ENCODE data around the gene PDLIM5. TPM values are rescaled to one million over a fixed set of nuclear protein-coding genes. Genes with fewer than 3 reads are reported as not detected.
"Not testable (repeated sequence)": the region's sequence is repeated elsewhere in the genome, so short reads cannot be mapped to it uniquely, and the experiment has no call there.

PDLIM5 gene, protein sequence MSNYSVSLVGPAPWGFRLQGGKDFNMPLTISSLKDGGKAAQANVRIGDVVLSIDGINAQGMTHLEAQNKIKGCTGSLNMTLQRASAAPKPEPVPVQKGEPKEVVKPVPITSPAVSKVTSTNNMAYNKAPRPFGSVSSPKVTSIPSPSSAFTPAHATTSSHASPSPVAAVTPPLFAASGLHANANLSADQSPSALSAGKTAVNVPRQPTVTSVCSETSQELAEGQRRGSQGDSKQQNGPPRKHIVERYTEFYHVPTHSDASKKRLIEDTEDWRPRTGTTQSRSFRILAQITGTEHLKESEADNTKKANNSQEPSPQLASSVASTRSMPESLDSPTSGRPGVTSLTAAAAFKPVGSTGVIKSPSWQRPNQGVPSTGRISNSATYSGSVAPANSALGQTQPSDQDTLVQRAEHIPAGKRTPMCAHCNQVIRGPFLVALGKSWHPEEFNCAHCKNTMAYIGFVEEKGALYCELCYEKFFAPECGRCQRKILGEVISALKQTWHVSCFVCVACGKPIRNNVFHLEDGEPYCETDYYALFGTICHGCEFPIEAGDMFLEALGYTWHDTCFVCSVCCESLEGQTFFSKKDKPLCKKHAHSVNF
- 71.0 and 72.5 TPM in 2 replicates for total RNA-seq
- long read RNA-seq, full-length matches to known transcripts, result 50 of 91 reads
- long read RNA-seq, partial matches to known transcripts, result 16 of 91 reads
- long read RNA-seq, other reads (novel, unspliced or antisense), result 25 of 91 reads

DNA sequence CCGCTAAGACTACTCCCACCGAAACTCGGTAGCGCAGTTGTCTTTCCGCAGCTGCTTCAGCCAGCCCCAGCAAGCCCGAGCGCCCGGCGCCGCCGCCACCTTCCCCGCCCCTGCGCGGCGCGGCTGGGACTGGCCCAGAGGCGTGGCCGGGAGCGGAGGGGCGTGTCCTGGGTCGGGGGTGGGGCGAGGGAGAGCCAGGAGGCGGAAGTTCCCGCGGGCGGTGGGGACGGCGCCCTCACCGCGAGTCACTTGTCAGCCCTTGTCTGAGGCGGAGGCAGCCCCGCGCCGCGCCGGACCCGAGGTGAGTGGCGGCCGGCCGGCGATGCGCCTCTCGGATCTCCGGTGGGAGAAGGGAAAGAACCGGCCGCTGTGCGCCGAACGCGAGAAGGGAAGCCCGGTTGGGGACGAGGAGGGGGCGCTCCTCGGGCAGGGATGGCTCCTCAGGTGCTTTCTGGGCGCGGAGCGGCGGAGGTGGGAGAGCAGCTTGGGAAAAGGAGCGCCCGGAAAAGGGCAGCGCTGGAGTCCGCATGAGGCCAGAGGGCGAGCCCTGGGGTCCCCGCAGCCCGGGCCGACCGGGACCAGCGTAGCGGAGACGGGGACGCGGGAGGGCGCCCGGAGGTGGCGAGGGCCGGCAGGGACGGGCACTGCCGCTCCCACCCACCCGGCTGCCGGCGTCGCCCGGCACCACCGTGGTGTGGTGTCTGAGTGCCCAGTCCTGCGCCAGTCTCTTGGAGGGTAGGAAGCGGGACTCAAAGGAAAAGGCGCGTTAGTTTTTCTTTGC lies at the start of gene PDLIM5:
TSS of gene PDLIM5 (plus strand) at position 248 of the 781 bp plus-strand sequence. CDS start 3,347 bp downstream, outside the sequence.
- TF ChIP-seq, protein P1, sequence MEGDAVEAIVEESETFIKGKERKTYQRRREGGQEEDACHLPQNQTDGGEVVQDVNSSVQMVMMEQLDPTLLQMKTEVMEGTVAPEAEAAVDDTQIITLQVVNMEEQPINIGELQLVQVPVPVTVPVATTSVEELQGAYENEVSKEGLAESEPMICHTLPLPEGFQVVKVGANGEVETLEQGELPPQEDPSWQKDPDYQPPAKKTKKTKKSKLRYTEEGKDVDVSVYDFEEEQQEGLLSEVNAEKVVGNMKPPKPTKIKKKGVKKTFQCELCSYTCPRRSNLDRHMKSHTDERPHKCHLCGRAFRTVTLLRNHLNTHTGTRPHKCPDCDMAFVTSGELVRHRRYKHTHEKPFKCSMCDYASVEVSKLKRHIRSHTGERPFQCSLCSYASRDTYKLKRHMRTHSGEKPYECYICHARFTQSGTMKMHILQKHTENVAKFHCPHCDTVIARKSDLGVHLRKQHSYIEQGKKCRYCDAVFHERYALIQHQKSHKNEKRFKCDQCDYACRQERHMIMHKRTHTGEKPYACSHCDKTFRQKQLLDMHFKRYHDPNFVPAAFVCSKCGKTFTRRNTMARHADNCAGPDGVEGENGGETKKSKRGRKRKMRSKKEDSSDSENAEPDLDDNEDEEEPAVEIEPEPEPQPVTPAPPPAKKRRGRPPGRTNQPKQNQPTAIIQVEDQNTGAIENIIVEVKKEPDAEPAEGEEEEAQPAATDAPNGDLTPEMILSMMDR (conservative IDR thresholded peaks at IDR 0.05), result peak; percentile 31
- Mint-ChIP-seq H3K4me1 (peaks cover 36% of the 10 kb centered on the region), H3K9me3 (no peaks in the 10 kb centered on the region)

DNA sequence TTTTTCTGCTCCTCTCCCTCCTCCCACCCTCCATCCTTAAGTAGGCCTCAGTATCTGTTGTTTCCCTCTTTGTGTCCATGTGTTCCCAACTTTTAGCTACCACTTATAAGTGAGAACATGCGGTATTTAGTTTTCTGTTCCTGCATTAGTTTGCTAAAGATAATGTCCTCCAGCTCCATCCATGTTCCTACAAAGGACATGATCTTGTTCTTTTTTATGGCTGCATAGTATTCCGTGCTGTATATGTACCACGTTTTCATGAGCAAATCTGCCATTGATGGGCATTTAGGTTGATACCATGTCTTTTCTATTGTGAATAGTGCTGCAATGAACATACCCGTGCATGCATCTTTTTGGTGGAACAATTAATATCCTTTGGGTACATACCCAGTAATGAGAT lies 49.3 kb upstream of the PDLIM5 start:
- H3K36me3 Mint-ChIP-seq (ENCODE audit: low read depth); H3K9me3 Mint-ChIP-seq; H3K4me1 Mint-ChIP-seq; H3K27me3 Mint-ChIP-seq (ENCODE audit: low read depth); DNase-seq (ENCODE audit: low read depth, low spot score); H3K27ac Mint-ChIP-seq (ENCODE audit: unreplicated experiment); H3K4me3 Mint-ChIP-seq: not testable (repeated sequence)

More for the DNA sequence above, at the start of gene PDLIM5:
- Mint-ChIP-seq H3K36me3 (ENCODE audit: low read depth) (no peaks in the 10 kb centered on the region), H3K27ac (ENCODE audit: unreplicated experiment) (peak within 1 kb of the TSS; percentile 48), H3K4me3 (peak within 1 kb of the TSS; percentile 94), H3K27me3 (ENCODE audit: low read depth) (no peaks in the 10 kb centered on the region)
- peak; percentile 86 for DNase-seq (ENCODE audit: low read depth, low spot score)

DNA sequence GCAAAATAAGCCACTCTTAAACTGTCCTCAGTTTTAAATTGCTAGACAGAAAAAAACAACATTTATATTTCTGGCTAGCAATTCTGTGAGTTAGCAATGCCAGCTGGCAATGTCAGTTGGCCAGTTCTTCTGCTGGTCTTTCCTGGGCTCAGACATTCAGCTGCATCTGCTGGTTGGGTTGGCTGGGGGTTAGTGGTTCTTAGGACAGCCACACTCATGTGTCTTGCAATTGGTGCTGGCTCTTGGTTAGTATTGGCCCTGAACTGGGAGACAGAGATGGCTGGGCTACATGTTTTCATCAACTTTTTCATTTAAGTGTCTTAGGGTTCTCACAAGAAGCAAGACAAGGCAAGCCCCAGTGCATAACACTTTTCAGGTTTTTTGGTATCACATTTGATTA lies 48.0 kb upstream of the PDLIM5 start:
- H3K4me3 Mint-ChIP-seq, result no peak overlapping the region
- H3K36me3 Mint-ChIP-seq (ENCODE audit: low read depth), result no peaks in the 10 kb centered on the region
- peaks cover 4% of the 10 kb centered on the region for H3K4me1 Mint-ChIP-seq
- H3K27ac Mint-ChIP-seq (ENCODE audit: unreplicated experiment), result no peak overlapping the region
- no peak for DNase-seq (ENCODE audit: low read depth, low spot score)
- H3K9me3 Mint-ChIP-seq, result peaks cover 3% of the 10 kb centered on the region
- H3K27me3 Mint-ChIP-seq (ENCODE audit: low read depth), result peaks cover 3% of the 10 kb centered on the region
- TF ChIP-seq, protein P1 (conservative IDR thresholded peaks at IDR 0.05), result no peak

DNA sequence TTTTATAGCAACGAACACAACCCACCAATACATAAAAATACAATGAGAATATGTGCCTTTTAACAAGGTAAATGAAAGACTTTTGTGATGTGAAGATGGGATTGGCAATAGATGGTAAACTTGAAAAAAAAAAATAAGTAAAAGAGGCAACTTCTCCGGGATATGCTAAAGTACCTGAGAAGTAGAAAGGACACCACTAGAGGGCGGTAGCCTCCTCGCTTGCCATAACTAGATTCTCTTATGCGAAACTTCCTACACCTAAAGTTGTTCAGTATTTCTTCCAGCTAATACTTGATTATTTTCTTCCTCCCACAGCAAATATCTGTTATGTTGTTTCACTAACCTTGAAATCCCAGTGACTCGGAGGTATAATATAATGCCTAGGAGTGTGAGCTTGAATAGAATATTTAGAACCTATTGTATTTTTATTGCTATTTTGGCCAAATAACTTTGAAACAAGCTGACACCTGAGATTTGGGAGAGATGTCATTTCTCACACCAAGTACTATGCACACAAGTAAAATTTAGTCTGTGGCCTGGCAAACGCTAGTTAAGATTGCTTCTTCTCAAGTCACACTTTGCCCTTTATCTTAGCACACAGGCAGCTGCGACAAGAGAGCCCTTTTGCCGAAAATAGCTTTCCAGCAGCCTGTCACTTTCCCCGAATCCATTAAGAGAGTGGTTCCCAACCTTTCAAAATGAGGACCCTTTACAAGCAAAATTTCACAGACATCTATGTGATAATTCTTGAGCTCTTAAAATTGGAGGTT lies 44.9 kb upstream of the PDLIM5 start:
- Mint-ChIP-seq H3K4me1 (peaks cover 4% of the 10 kb centered on the region), H3K9me3 (peaks cover 3% of the 10 kb centered on the region), H3K27ac (ENCODE audit: unreplicated experiment) (no peak overlapping the region), H3K4me3 (no peak overlapping the region), H3K36me3 (ENCODE audit: low read depth) (no peaks in the 10 kb centered on the region), H3K27me3 (ENCODE audit: low read depth) (peaks cover 3% of the 10 kb centered on the region)
- DNase-seq (ENCODE audit: low read depth, low spot score), result peak; percentile 65
- TF ChIP-seq, protein P1 (conservative IDR thresholded peaks at IDR 0.05), result peak; percentile 97

DNA sequence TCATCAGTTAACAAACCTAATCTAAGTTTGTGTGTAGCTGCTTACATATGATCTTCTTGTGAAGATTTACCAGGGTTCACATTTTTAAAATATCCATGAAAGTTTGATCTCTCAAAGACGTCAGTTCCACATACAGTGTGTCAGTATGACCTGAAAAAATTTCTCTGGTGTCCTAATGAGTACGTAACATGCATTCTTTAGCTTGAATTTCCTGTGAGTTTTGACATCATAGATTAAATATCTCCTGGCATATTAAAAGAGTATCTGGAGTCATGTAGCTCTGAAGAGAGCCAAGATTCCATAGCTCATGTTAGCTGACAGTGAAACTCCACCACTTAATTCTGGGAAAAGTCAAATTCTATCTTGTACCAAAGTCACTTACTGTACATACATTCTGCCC lies 43.9 kb upstream of the PDLIM5 start:
- H3K27me3 Mint-ChIP-seq (ENCODE audit: low read depth), result peaks cover 3% of the 10 kb centered on the region
- H3K27ac Mint-ChIP-seq (ENCODE audit: unreplicated experiment), result no peak overlapping the region
- DNase-seq (ENCODE audit: low read depth, low spot score), result no peak
- peaks cover 4% of the 10 kb centered on the region for H3K4me1 Mint-ChIP-seq
- no peak overlapping the region for H3K4me3 Mint-ChIP-seq
- H3K9me3 Mint-ChIP-seq, result no peaks in the 10 kb centered on the region
- no peaks in the 10 kb centered on the region for H3K36me3 Mint-ChIP-seq (ENCODE audit: low read depth)
- TF ChIP-seq, protein P1 (conservative IDR thresholded peaks at IDR 0.05), result no peak

Measured in neural crest cell (in vitro differentiated cells).